ENCODE results near the gene QPRT.
A peak's percentile ranks its signal among the peaks of the same experiment; 100 is the strongest.
"Not testable (repeated sequence)": the region's sequence is repeated elsewhere in the genome, so short reads cannot be mapped to it uniquely, and the experiment has no call there.

QPRT gene

DNA sequence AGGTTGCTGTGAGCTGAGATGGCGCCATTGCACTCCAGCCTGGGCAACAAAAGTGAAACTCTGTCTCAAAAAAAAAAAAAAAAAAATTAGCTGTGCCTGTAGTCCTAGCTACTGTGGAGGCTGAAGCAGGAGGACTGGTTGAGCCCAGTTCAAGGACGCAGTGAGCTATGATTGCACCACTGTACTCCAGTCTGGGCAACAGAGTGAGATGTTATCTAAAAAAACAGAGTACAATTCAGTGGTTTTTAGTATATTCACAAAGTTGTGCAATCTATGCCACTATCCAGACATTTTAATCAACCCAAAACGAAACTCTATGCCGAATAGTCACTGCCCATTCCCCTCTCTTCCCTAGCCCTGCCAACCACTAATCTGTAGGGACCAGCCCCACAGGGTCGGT is 41.7 kb downstream of the QPRT start:
- no peak for DNase-seq

DNA sequence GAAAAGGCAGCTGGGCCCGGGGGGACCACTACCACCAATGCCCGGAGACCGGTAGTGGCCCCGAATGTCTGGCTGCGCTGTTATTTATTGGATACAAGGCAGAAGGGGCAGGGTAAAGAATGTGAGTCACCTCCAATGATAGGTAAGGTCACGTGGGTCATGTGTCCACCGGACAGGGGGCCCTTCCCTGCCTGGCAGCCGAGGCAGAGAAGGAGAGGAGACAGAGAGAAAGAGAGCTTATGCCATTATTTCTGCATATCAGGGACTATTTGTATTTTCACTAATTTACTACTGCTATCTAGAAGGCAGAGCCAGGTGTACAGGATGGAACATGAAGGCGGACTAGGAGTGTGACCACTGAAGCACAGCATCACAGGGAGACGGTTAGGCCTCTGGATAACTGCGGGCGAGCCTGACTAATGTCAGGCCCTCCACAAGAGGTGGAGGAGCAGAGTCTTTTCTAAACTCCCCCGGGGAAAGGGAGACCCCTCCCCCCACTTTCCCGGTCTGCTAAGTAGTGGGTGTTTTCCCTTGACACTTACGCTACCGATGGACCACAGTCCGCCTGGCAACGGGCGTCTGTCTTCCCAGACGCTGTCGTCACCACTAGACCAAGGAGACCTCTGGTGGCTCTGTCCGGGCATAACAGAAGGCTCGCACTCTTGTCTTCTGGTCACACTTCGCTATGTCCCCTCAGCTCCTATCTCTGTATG is 42.3 kb downstream of the QPRT start:
- not testable (repeated sequence) for DNase-seq

DNA sequence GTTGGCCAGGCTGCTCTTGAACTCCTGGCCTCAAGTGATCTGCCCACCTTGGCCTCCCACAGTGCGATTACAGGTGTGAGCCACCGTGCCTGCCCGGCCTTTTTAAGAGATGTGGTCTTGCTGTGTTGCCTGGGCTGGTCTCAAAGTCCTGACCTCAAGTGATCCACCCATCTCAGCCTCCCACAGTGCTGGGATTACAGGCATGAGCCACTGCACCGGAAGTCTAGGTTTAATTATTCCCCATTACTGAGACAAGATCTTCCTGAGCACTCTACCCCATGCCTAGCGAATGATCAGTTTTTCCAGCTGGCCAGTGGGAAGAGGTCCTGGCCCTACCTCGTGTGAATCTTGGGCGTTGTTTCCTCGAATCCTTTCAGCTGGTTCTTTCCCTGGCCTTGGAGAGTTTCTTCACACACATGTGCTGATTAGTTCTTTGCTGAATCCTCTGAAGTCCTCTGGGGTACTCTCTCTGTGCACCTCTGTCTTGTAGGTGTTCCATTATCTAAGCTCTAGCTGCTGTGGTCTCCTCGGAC is 47.9 kb downstream of the QPRT start:
- DNase-seq: no peak

DNA sequence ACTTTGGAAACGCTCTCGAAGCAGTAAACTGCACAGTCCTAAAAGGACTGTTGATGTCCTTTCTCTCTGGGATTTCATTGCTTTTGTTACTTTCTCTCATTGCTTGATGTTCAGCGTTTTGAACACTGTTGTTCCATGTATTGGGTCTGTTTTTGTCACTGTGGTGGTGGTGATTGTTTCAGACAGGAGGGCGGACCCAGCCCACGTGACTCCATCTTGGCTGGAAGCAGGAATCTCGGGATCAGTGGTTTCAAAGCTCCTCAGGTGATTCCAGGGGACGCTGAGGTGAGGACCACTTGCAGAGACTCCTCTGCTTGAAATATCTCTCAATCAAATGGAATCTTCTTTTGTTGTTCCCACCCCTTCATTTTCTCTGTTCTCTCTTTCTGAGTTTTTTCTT is 48.5 kb downstream of the QPRT start:
- no peak for DNase-seq

DNA sequence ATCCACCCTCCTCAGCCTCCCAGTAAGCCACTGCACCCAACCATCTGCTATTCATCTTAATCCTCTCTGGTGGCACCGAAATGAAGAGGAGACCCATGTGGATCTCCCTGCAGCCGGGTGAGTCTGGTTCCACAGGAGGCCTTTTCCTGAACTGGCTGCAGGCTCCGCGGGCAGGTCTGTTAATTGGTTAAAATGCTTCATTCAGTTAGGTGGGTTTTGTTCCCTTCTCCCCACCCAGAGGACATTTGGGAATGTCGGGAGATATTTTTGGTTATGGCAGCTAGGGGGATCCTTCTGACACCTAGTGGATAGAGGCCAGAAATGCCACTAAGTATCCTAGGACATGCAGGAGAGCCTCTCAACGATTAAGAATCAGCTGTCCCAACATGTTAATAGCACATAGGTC is 50.1 kb downstream of the QPRT start:
- peak; percentile 38 for DNase-seq

DNA sequence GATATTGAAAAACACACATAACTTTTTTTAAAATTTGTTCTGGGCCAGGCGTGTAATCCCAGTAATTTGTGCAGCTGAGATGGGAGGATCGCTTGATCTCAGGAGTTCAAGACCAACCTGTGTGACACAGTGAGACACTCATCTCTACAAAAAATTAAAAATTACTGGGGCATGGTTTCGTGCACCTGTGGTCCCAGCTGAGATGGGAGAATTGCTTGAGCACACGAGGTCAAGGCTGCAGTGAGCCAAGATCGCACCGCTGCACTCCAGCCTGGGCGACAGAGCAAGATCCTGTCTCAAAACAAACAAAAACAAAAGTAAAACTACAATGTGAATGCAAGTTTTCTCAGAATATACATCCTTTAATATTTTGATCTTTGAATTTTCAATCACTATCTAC is 51.7 kb downstream of the QPRT start:
- no peak for DNase-seq

DNA sequence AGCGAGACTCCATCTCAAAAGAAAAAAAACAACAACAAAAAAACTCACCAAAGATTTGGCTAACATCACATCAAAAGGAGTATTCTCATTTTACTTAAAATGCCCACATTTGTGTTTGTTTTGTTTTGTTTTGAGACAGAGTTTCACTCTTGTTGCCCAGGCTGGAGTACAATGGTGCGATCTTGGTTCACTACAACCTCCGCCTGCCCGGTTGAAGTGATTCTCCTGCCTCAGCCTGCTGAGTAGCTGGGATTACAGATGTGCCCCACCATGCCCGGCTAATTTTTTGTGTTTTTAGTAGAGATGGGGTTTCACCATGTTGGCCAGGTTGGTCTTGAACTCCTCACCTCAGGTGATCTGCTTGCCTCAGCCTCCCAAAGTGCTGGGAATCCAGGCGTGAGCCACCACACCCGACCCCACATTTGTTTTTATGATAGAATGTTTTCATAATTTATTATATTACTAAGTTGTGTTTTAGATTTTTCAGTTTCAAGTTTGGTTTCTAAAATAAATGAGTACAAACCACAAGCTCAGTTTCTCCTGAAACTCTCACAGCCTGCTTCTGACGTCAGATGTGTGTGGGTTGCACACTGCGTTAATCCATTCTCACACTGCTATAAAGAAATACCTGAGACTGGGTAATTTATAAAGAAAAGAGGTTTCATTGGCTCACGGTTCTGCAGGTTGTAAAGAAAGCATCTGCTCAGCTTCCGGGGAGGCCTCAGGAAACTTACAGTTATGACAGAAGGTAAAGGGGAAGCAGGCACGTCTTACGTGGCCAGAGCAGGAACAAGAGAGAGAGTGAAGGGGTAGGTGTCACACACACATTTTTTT is 53.0 kb downstream of the QPRT start:
- DNase-seq: not testable (repeated sequence)

DNA sequence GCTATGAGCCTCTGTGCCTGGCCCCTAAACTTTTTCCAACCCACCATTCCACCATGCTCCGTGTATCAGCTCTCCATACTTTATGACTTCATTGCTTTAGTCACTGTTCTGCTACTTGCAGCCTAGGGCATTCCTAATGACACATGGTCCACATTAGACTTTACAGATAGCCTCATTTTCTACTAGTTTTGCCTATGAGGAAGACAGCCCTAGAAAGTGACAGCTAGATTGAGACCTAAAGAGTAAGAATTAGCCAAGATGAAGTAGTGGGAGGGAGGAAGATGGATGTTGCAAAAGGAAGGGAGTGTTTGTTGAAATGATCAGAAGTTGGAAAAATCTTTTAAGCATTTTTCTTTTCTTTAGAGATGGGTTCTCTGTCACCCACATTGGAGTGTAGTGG is 55.8 kb downstream of the QPRT start:
- DNase-seq: no peak

DNA sequence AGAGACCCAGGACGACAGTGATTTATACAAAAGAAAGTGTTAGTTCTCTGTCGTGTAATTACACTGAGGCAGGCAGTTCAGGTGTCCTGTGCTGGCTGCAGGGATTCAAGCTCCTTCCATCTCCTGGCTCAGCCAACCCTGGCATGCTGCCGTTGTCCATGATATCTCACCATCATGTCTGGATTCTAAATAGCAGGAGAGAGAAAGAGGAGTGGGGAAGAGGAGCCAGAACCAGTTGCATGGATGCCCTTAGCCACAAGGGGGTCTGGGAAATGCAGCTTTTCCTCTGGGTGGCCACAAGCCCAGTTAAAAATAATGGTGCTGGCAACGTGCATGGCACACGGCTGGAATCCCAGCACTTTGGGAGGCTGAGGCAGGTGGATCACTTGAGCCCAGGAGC is 57.1 kb downstream of the QPRT start:
- DNase-seq: no peak

DNA sequence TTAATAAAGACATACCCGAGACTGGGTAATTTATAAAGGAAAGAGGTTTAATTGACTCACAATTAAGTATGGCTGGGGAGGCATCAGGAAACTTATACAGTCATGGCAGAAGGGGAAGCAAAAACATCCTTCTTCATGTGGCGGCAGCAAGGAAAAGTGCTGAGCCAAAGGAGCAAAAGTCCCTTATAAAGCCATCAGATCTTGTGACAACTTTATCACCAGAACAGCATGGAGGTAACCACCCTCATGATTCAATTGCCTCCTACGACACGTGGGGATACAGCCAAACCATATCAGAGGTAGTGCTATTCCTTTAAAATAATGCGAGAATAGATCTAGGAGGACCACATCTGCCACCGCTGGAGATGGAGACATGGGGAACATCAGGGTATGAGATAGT is 57.8 kb downstream of the QPRT start:
- DNase-seq: no peak

DNA sequence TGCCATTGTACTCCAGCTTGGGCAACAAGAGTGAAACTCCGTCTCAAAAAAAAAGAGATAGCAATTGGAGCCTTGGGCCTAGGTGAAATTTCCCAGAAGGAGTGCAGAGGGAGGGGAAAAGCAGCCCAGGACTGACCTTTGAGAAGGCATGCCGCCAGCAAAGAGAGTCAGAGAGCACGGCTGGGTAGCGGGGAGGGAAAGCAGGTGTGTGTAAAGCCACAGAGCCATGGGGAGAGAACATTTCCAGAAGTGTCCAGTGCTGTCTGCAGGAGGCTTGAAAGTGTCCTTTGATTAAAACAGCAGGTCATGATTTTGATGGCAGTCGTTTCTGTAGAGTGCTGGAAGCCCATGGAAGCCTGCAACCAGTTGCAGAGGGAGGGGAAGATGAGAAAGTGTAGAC is 58.7 kb downstream of the QPRT start:
- DNase-seq: no peak

DNA sequence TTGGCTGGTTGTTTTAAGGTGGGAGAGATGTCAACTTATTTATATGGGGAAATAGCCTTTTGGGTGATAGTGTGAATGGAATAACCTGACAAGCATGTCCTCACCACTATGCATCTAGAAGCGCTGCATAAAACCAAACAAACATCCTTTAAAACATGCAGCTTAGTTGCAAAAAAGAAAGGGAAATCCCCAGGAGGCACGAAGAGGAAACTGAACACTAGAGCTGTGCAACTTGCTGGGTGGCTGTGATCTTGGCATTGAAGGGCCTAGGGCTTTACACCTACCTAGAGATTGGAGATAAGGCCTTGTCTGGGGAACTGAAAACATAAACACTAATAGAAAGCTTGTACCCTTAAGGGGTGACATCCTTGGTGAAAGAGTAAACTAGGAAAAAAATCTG is 59.5 kb downstream of the QPRT start:
- no peak for DNase-seq

DNA sequence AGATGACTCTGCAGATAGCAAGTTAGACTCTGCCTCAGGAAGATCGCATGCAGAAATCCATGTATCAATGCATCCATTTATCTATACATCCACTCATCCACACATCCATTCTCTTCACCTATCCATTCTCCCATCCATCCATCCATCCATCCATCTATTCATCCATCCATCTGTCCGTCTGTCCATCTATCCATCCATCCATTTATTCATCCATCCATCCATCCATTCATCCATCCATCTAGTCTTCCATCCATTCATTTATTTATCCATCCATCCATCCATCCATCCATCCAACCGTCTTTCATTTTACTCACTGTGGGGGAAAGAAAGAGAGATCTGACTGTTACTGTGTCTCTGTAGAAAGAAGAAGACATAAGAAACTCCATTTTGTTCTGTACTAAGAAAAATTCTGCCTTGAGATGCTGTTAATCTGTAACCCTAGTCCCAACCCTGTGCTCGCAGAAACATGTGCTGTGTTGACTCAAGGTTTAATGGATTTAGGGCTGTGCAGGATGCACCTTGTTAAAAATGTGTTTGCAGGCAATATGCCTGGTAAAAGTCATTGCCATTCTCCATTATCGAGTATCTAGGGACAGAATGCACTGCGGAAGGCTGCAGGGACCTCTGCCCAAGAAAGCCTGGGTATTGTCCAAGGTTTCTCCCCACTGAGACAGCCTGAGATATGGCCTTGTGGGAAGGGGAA is 61.1 kb downstream of the QPRT start:
- not testable (repeated sequence) for DNase-seq

DNA sequence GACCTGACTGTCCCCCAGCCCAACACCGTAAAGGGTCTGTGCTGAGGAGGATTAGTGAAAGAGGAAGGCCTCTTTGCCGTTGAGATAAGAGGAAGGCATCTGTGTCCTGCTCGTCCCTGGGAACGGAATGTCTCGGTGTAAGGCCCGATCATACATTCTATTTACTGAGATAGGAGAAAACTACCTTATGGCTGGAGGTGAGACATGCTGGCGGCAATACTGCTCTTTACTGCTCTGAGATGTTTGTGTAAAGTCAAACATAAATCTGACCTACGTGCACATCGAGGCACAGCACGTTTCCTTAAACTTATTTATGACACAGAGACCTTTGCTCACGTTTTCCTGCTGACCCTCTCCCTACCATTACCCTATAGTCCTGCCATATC is 61.6 kb downstream of the QPRT start:
- not testable (repeated sequence) for DNase-seq

DNA sequence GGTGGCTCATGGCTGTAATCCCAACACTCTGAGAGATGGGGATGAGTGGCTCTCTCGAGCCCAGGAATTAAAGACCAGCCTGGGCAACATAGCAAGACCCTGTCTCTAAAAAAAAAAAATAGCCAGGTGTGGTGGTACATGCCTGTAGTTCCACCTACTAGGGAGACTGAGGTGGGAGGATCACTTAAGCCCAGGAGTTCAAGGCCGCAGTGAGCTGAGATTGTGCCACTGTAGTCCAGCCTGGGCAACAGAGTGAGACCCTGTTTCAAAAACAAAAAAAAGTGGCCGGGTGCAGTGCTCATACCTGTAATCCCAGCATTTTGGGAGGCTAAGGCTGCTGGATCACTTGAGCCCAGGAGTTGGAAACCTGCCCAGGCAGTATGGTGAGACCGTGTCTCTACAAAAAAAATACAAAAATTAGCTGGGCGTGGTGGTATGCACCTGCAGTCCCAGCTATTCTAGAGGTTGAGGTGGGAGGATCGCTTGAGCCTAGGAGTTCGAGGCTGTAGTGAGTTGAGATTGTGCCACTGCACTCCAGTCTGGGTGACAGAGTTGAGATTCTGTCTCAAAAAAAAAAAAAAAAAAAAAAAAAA is 63.8 kb downstream of the QPRT start:
- peak; percentile 42 for DNase-seq

DNA sequence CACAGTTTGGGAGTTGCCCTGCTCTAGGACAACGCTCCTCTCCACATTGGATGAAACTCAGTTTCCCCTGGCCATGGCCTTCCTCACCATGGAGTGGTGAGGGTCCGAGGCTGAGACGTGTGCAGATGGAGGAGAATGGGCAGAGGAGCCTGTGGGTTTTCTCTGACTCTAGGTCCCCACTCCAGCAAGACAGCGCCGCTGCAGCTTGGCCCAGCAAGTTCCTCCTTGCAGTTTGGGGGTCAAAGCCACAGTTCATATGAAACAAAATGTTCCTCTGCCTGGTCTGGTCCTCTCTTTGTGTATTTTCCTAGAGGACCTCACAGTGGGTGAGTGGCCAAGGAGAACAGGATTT is 64.5 kb downstream of the QPRT start:
- no peak for DNase-seq

DNA sequence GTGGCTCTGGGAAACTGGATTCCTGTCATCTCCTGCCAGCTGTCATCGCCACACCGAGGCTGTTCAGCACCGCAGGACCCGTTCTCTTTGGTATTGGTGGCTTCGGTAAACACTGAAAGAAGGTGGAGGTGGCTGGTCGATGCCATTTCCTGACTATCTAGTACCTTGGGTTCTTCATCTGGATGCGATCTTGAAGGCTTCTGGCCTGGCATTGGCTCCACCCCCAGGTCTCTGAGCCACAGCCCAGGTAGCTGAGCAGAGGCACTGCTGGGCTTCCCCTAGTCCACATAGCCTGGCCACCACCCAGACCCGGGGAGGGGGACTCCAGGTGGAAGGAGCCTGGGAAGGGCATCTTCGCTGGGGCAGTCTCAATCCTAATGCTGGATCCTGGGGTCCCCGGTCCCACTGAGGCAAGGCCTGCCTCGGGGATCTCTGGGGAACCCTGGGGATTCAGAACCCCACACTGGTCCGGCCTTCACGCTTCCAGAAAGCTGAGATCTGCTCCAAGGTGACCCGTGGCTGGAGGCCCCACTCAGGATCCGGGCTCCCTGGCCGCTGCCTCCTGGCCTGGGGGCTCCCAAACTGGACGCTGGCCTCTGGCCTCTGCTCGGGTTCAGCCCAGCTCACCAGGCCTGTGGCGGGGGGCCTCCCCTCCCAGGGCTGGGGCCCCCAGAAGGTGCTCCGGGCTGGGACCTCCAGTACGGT is 65.0 kb downstream of the QPRT start:
- no peak for DNase-seq

DNA sequence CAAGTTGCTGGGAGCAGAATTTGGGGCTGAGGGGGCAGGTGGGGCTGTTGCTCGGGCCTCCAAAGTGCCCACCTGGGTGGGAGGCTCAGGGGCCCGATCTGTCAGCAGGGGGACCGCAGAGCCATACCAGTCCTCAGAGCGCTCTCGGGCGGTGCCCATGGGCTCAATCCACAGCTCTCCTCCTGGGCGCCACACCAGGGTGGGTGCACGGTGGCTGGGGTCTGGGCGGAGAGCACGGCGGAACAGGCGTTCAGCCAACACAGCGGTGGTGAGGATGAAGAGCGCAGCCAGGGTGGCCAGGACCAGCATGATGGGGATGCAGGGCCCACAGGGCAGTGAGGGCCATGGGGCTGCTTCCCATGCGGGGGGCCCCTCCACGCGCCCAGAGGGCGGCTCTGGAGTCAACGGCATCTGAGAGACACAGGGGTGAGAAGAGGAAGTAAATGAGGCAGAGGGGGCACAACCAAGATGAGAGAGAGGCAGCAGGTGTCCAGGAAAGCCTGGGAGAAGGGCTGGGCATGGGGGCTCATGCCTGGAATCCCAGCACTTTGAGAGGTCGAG is 65.6 kb downstream of the QPRT start:
- DNase-seq: no peak

DNA sequence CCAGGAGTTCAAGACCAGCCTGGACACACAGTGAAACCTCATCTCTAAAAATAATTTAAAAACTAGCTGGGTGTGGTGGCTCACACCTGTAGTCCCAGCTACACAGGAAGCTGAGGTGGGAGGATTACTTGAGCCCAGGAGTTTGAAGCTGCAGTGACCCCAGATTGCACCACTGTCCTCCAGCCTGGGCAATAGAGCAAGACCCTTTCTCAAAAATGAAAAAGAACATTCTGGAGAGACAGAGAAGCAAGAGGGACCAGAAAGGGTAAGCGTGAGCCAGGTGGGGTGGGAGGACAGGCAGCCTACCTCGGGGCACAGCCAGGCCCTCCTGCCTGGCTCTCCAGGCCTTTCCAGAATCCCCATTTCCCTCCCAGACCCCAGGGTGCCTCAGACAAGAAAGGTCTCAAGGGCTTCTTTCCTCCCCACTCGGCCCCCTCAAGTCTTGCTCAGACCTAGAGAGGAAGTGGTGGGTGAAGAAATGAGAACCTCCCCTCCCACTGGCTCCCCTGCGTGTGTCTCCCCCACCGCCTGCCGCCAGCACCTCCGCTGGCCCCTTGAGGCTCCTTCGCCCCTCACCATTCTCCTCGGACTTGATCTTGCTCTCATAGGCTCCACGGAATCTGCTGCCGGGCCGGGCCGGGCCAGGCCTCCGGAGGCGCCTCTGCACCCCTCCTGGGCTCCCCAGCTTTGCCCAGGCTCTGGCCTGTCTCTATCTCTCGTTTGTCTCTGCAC is 66.3 kb downstream of the QPRT start:
- DNase-seq: no peak

DNA sequence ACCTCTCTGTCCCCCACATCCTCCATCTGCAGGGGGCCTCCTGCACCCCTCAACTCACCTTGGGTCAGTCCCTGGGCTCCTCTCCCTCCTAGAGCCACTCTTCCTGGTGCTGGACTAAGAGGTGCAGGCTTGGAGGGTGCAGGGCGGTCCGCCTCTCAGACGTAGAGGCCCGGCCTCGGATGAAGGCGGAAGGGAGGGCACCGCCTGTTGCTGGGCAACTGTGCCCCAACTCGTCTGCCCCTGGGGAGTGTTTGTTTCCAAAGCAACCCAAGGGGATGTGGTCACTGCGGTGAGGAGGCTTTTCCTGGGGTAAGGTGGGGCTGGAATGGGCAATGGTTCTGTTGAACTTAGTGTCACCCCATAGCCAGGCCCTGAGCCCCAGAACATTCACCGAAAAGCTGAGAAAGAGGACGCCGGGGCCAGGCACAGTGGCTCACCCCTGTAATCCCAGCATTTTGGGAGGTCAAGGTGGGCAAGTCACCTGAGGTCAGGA is 66.9 kb downstream of the QPRT start, which contains the start of gene C16orf54:
Gene C16orf54, minus strand, starts transcription at position 138 of the 493 bp plus-strand sequence. CDS start 1,039 bp downstream, outside the sequence.
- DNase-seq: no peak

DNA sequence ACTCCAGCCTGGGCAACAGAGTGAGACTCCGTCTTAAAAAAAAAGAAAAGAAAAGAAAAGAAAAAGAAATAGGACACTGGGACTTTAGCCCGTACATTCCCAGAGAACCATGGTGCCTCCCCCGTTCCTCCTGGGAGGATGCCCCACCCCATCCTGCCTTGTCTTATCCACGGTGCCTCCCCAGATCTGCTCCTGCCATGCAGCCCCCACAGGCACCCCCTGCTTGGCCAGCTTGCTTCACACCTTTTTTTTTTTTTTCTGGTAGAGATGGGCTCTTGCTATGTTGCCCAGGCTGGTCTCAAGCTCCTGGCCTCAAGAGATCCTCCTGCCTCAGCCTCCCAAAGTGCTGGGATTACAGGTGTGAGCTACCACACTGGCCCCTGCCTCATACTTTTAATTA is 67.5 kb downstream of the QPRT start:
- not testable (repeated sequence) for DNase-seq

Measured in NCI-H2171 (cell line).